ENCODE results near the gene CDK2.

The CDK2 gene

GRCh38 chr12:55955344-55955743 is 11.3 kb upstream of the CDK2 start:
- Histone ChIP-seq H3K36me3 (ENCODE audit: insufficient read depth, low read length) (no peaks in the 10 kb centered on the region), H3K9me3 (ENCODE audit: low read length) (no peaks in the 10 kb centered on the region), H3K4me3 (ENCODE audit: low read length) (no peak overlapping the region), H2AFZ (ENCODE audit: low read depth, low read length) (no peak overlapping the region), H3K4me1 (ENCODE audit: insufficient read depth, low read length) (no peaks in the 10 kb centered on the region), H3K27me3 (ENCODE audit: insufficient read depth, low read length) (no peaks in the 10 kb centered on the region)

- H3K4me3 ChIP-seq (ENCODE audit: low read length), result no peak overlapping the region
- H3K27me3 ChIP-seq (ENCODE audit: insufficient read depth, low read length), result no peaks in the 10 kb centered on the region
- no peaks in the 10 kb centered on the region for H3K4me1 ChIP-seq (ENCODE audit: insufficient read depth, low read length)
- H3K9me3 ChIP-seq (ENCODE audit: low read length), result no peaks in the 10 kb centered on the region
- no peaks in the 10 kb centered on the region for H3K36me3 ChIP-seq (ENCODE audit: insufficient read depth, low read length)
- no peak overlapping the region for H2AFZ ChIP-seq (ENCODE audit: low read depth, low read length)
Measured at GRCh38 chr12:55955800-55956508, 10.7 kb upstream of the CDK2 start.

DNA sequence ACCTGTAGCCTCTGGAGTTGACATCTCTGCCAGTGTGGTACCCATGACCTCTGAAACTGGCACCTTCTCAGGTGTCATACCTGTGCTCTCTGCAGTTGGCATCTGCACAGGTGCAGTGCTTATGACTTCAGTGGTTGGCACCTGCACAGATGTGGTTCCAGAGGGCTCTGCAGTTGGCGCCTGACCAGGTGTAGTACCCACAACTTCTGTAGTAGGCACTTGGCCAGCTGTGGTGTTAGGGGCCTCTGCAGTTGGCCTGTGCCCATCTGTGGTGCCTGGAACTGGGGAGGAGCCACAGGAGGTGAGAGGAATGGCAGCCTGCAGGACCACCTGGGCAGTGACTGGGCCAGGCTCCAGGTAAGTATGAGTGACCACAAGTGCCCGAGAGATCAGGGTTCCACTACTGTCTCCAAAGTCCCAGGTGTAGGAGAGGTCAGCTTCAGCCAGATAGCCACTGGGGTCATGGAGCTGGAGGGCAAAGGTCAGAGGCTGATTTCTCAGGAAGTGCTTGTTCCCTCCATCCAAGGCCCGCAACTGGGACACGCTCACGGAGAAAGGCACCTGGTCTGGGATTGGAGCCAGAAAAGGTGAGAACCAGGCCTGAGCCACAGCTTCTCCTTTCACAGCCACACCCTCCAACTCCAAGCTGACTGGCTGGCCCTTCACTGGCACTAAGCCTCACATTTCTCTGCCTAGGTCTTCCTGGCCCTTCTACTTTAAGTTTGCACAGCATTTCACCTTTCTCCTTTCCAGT is 9.3 kb upstream of the CDK2 start:
- Histone ChIP-seq H3K4me1 (ENCODE audit: insufficient read depth, low read length) (no peaks in the 10 kb centered on the region), H3K9me3 (ENCODE audit: low read length) (no peaks in the 10 kb centered on the region), H3K27me3 (ENCODE audit: insufficient read depth, low read length) (no peaks in the 10 kb centered on the region), H3K4me3 (ENCODE audit: low read length) (no peak overlapping the region), H3K36me3 (ENCODE audit: insufficient read depth, low read length) (no peaks in the 10 kb centered on the region), H2AFZ (ENCODE audit: low read depth, low read length) (no peak overlapping the region)

DNA sequence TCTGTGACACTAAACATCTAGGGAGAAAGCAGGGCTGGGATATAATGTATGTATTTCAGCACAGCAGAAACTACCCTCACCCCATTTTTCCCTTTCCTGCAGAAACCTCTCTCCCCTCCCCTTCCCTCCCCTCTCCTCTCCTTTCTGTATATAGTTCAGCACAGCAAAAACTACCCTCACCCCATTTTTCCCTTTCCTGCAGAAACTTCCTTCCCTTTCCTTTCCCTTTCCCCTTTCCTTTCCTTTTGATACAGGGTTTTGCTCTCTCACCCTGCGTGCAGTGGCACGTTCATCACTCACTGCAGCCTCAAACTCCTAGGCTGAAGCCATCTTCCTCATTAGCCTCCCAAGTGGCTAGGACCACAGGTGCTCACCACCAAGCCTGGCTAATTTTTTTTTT is 2.9 kb upstream of the CDK2 start:
- H3K4me3 ChIP-seq (ENCODE audit: low read length), result no peak overlapping the region

DNA sequence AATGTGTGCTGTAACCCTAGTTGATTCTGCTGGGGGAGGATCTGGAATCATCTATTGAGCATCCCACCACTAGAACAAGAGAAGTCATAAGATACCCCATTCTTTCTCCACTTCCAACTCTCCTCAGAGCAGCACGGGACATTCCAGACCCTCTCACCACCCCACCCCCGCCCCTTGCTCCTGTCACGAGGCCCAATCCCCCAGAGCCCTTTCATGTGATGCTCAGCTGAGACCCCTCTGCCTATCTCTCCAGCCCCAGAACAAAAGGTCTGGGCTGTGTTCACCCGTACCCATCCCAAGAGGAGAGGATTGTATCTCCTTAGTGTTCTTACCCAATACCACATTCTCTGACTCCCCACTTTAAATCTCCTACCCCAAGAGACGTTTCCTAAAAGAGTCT is 1.4 kb upstream of the CDK2 start:
- no peak overlapping the region for H3K4me3 ChIP-seq (ENCODE audit: low read length)
- peaks cover 22% of the 10 kb centered on the region for H3K36me3 ChIP-seq (ENCODE audit: insufficient read depth, low read length)
- no peaks in the 10 kb centered on the region for H3K27me3 ChIP-seq (ENCODE audit: insufficient read depth, low read length)
- no peaks in the 10 kb centered on the region for H3K9me3 ChIP-seq (ENCODE audit: low read length)
- peak overlapping the region; percentile 93 for H2AFZ ChIP-seq (ENCODE audit: low read depth, low read length)
- peaks cover 26% of the 10 kb centered on the region for H3K4me1 ChIP-seq (ENCODE audit: insufficient read depth, low read length)

More for the DNA sequence above, 2.9 kb upstream of the CDK2 start:
- Histone ChIP-seq H3K36me3 (ENCODE audit: insufficient read depth, low read length) (peaks cover 10% of the 10 kb centered on the region), H3K27me3 (ENCODE audit: insufficient read depth, low read length) (no peaks in the 10 kb centered on the region), H2AFZ (ENCODE audit: low read depth, low read length) (no peak overlapping the region), H3K9me3 (ENCODE audit: low read length) (no peaks in the 10 kb centered on the region), H3K4me1 (ENCODE audit: insufficient read depth, low read length) (peaks cover 24% of the 10 kb centered on the region)

DNA sequence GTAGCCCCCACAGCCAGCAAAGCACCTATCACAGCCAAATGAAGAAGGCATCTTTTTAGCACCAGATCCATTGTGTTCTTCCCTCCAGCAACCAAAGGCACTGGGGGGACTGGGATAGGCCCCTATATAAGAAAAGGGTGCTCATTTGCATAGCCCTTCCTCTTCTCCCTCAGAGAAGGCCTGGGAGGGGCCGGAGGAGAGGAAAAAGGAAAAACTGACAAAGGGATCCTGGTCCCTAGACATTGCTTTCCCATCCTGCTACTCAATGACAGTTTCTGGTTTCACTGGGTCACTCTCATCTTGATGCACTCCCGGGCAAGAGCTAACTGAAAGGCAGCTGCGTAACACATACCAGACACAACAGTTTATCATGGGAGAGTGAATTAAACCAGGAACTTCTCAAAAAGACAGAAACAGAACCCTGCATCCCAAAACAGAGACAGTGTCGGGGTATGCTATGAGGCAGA is 656 bp upstream of the CDK2 start, which contains the start of gene PMEL:
Gene PMEL (minus strand): TSS at position 102 of the 467 bp plus-strand sequence. CDS start 31 bp downstream, at position 71.
- Histone ChIP-seq H3K4me3 (ENCODE audit: low read length) (peak within 1 kb of the TSS; percentile 88), H3K36me3 (ENCODE audit: insufficient read depth, low read length) (peaks cover 28% of the 10 kb centered on the region), H2AFZ (ENCODE audit: low read depth, low read length) (peak within 1 kb of the TSS; percentile 93), H3K27me3 (ENCODE audit: insufficient read depth, low read length) (no peaks in the 10 kb centered on the region), H3K4me1 (ENCODE audit: insufficient read depth, low read length) (peaks cover 26% of the 10 kb centered on the region), H3K9me3 (ENCODE audit: low read length) (no peaks in the 10 kb centered on the region)

- Histone ChIP-seq H3K27me3 (ENCODE audit: insufficient read depth, low read length) (no peaks in the 10 kb centered on the region), H3K4me1 (ENCODE audit: insufficient read depth, low read length) (peaks cover 38% of the 10 kb centered on the region), H2AFZ (ENCODE audit: low read depth, low read length) (no peak overlapping the region), H3K9me3 (ENCODE audit: low read length) (no peaks in the 10 kb centered on the region), H3K36me3 (ENCODE audit: insufficient read depth, low read length) (peaks cover 34% of the 10 kb centered on the region), H3K4me3 (ENCODE audit: low read length) (no peak overlapping the region)
Measured at GRCh38 chr12:55969356-55969755, 2.7 kb downstream of the CDK2 start.

DNA sequence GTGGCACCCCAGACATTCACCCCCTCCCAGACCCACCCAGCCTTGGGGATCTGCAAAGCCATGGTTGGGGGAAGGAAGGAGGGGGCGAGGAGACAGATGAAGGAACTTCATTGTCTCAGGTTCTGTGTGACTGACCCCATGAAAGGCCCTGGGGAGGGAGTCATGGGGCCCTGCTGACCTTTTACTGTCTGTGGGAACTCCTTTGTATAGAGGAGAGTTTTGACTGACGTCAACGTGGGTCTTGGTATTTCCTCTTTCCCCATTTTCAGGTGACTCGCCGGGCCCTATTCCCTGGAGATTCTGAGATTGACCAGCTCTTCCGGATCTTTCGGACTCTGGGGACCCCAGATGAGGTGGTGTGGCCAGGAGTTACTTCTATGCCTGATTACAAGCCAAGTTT is 4.1 kb downstream of the CDK2 start:
- Histone ChIP-seq H2AFZ (ENCODE audit: low read depth, low read length) (no peak overlapping the region), H3K36me3 (ENCODE audit: insufficient read depth, low read length) (peaks cover 34% of the 10 kb centered on the region), H3K4me3 (ENCODE audit: low read length) (no peak overlapping the region), H3K27me3 (ENCODE audit: insufficient read depth, low read length) (no peaks in the 10 kb centered on the region), H3K4me1 (ENCODE audit: insufficient read depth, low read length) (peaks cover 40% of the 10 kb centered on the region), H3K9me3 (ENCODE audit: low read length) (no peaks in the 10 kb centered on the region)

GRCh38 chr12:55972042-55972441 is 5.4 kb downstream of the CDK2 start:
- H3K27me3 ChIP-seq (ENCODE audit: insufficient read depth, low read length), result no peaks in the 10 kb centered on the region
- no peak overlapping the region for H3K4me3 ChIP-seq (ENCODE audit: low read length)
- H3K36me3 ChIP-seq (ENCODE audit: insufficient read depth, low read length), result peaks cover 43% of the 10 kb centered on the region
- H2AFZ ChIP-seq (ENCODE audit: low read depth, low read length), result no peak overlapping the region
- H3K4me1 ChIP-seq (ENCODE audit: insufficient read depth, low read length), result peaks cover 35% of the 10 kb centered on the region
- no peaks in the 10 kb centered on the region for H3K9me3 ChIP-seq (ENCODE audit: low read length)

DNA sequence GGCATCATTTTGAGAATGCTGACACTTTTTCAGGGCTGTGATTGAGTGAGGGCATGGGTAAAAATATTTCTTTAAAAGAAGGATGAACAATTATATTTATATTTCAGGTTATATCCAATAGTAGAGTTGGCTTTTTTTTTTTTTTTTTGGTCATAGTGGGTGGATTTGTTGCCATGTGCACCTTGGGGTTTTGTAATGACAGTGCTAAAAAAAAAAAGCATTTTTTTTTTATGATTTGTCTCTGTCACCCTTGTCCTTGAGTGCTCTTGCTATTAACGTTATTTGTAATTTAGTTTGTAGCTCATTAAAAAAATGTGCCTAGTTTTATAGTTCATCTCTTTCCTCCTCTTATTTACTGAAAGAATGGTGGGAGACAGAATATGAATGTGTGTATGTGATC is 5.8 kb downstream of the CDK2 start:
- H3K4me1 ChIP-seq (ENCODE audit: insufficient read depth, low read length), result peaks cover 32% of the 10 kb centered on the region

GRCh38 chr12:55972911-55973598 is 6.4 kb downstream of the CDK2 start:
- Histone ChIP-seq H3K27me3 (ENCODE audit: insufficient read depth, low read length) (no peaks in the 10 kb centered on the region), H3K36me3 (ENCODE audit: insufficient read depth, low read length) (peaks cover 45% of the 10 kb centered on the region), H3K4me1 (ENCODE audit: insufficient read depth, low read length) (peaks cover 26% of the 10 kb centered on the region), H3K4me3 (ENCODE audit: low read length) (peak overlapping the region; percentile 62), H3K9me3 (ENCODE audit: low read length) (no peaks in the 10 kb centered on the region), H2AFZ (ENCODE audit: low read depth, low read length) (peak overlapping the region; percentile 22)

More for the DNA sequence above, 5.8 kb downstream of the CDK2 start:
- H3K36me3 ChIP-seq (ENCODE audit: insufficient read depth, low read length), result peaks cover 44% of the 10 kb centered on the region
- no peaks in the 10 kb centered on the region for H3K27me3 ChIP-seq (ENCODE audit: insufficient read depth, low read length)
- H3K9me3 ChIP-seq (ENCODE audit: low read length), result no peaks in the 10 kb centered on the region
- H2AFZ ChIP-seq (ENCODE audit: low read depth, low read length), result no peak overlapping the region
- peak overlapping the region; percentile 62 for H3K4me3 ChIP-seq (ENCODE audit: low read length)

GRCh38 chr12:55973599-55974307 is 7.1 kb downstream of the CDK2 start, which contains the start of gene RAB5B:
TSS of gene RAB5B (plus strand) at chr12:55974078. CDS start at chr12:55986961, 12,883 bp downstream.
- peak within 1 kb of the TSS; percentile 22 for H2AFZ ChIP-seq (ENCODE audit: low read depth, low read length)
- no peaks in the 10 kb centered on the region for H3K9me3 ChIP-seq (ENCODE audit: low read length)
- H3K27me3 ChIP-seq (ENCODE audit: insufficient read depth, low read length), result no peaks in the 10 kb centered on the region
- peaks cover 23% of the 10 kb centered on the region for H3K4me1 ChIP-seq (ENCODE audit: insufficient read depth, low read length)
- peaks cover 38% of the 10 kb centered on the region for H3K36me3 ChIP-seq (ENCODE audit: insufficient read depth, low read length)
- peak within 1 kb of the TSS; percentile 81 for H3K4me3 ChIP-seq (ENCODE audit: low read length)
